Stimulated activated CD8-positive, alpha-beta memory T cell treated with anti-CD3 and anti-CD28 coated beads, Interleukin-2, amount 100 ng/mL, for 1 hour (primary cell): ENCODE measurements around the gene TCHHL1.

Experiments used
- DNase-seq, 2 donors: peaks; one replicate each; pipeline ENCODE4 v3.0.0-alpha.2; 2020; ENCODE audit warnings: low read depth in 2 of 2

The TCHHL1 gene

DNA sequence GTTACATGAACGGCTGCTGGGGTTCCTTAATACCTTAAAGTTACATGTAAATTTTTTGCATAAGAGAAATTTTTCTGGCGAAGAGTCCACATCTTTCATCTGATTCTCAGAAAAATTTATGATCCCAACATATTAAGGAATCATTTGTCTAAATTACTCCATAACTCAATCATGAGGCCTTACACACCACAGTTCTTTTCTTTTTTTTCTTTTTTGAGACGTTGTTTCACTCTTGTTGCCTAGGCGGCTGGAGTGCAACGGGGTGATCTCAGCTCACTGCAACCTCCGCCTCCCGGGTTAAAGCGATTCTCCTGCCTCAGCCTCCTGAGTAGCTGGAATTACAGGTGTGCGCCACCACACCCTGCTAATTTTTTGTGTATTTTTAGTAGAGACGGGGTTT is 50.0 kb downstream of the TCHHL1 start:
- DNase-seq = no peak

DNA sequence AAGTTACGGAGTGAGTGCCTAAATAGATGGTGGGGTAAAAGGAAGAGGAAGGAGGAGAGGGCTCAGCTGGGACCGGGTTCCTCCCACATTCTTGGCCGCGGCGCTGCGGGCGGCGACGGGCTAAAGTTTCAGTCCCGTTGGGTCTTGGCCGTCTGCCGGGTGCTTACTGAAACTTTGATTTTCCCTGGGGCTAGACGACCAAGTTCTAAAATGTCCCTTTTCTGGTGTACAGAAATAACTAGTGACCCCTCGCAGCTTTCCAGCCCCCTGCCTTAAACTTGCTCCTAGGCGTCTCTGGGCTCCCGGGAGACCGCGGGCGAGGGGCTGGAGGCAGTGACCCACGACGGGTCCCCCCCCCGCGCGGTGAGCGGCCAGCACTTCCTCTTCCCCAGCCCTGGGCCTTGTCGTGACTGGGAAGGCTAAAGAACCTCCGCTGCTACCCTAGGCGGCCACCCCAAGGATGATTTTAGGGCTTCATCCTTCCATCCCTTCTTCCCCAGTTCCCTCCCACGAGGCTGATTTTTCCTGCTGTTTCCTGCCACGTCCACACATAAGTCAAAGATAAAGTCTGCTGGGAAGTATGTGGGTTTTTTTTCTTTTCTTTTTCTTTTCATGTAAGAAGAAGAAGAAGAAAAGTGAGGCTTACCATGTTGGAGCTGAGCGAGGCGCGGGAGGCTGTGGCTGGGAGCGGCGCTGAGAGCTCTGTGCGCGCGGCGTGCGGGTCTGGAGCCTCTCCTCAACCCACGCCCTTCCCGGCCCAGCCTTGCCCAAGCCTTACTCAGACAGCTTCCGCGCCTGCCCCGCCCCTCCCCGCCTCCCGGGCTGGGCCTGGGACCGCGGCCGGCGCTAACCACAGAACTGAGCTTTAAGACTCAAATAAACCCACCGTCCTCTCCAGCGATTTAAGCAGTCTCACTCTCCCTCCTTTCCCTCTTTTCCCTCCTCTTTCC is 52.3 kb downstream of the TCHHL1 start, which contains the start of gene S100A11:
S100A11 (minus strand) TSS at position 738 of the 950 bp plus-strand sequence; CDS start at position 649, 89 bp downstream.
- DNase-seq = peak; percentile 49

DNA sequence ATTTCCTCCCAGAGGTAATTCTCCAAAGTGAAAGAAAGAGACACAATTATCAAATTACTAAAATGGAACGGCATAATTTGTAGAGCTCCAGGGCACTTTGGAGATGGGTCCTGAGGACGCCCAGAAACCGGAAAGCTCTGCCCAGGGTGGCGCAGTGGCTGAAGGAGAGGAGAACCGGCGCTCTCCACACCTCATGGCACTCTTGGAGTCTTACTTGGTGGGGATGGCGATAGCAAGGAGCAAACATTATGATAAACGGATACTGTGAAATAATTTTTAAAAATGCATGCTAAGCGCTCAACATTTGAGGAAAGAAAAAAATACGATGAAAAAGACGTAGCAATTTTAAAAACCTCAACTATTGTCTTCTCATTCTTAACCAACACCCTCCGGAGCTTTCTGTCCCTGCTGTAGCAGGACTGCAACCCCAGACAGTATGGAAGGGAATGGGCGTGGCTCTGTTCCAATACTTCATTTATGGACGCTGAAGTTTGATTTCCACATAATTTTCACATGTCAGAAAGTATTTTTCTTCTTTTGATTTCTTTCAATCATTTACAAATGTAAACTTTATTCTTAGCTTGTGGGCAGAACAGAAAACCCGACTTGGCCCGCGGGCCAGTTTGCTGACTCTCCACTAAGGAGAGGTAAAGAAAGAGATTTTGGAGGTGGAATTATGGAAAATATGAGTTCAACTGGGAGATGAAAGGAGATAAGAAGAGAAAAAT is 53.2 kb downstream of the TCHHL1 start:
- DNase-seq = no peak

- DNase-seq = peak; percentile 32 to 33
These were observed 54.0 kb downstream of the TCHHL1 start for GRCh38 chr1:152034654-152035538.

DNA sequence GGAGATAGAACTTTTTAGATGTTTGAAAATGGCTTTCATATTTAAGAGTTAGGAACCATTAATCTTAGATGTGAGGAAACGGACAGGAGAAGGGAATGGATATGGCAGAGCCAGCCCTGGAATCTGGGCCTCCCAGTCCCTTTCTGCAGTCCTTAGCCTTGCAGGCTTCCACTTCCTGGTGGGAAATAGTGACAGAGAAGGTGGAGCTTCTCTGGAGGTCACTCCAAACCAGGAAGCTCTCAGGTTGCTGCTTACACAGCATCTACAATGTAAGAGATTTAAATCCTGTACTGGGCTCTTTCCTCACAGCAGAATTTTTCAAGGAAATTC is 54.6 kb downstream of the TCHHL1 start:
- DNase-seq = no peak
